Neuronal stem cell (in vitro differentiated cells): ENCODE data around the gene PNPLA1.

Source experiments
- DNase-seq: peaks from one replicate; pipeline ENCODE4 v3.0.0-alpha.2; 2013; ENCODE audit warnings: low spot score
- H2AFZ ChIP-seq: one replicate; pipeline ENCODE4 v1.6.1; 2013; ENCODE audit warnings: mild to moderate bottlenecking, low read length, inconsistent platforms
- H2AK5ac ChIP-seq: 2 replicates; pipeline ENCODE4 v1.6.1; 2013; ENCODE audit warnings: low read depth, mild to moderate bottlenecking, inconsistent platforms, low read length, moderate library complexity, mixed read lengths
- H2BK120ac ChIP-seq: 2 replicates; pipeline ENCODE4 v1.6.1; 2013; ENCODE audit warnings: low read depth, mild to moderate bottlenecking, inconsistent platforms, low read length, moderate library complexity, mixed read lengths
- H2BK12ac ChIP-seq: one replicate; pipeline ENCODE4 v1.6.1; 2013; ENCODE audit warnings: low read length, inconsistent platforms
- H2BK15ac ChIP-seq: 2 replicates; pipeline ENCODE4 v1.6.1; 2013; ENCODE audit warnings: mild to moderate bottlenecking, low read length, inconsistent platforms, mixed read lengths
- H2BK5ac ChIP-seq: one replicate; pipeline ENCODE4 v1.6.1; 2013; ENCODE audit warnings: inconsistent platforms, mild to moderate bottlenecking, low read length, moderate library complexity
- H3K14ac ChIP-seq: one replicate; pipeline ENCODE4 v1.6.1; 2013; ENCODE audit warnings: low read length, inconsistent platforms
- H3K18ac ChIP-seq: 2 replicates; pipeline ENCODE4 v1.6.1; 2013; ENCODE audit warnings: low read length, inconsistent platforms
- H3K23ac ChIP-seq: 2 replicates; pipeline ENCODE4 v1.6.1; 2013; ENCODE audit warnings: low read depth, mild to moderate bottlenecking, mixed read lengths, low read length, inconsistent platforms; ENCODE audit not compliant: poor library complexity
- H3K27ac ChIP-seq: replicated peaks from 3 replicates; pipeline ENCODE4 v1.5.1; 2013; ENCODE audit warnings: low read length, inconsistent platforms
- H3K27me3 ChIP-seq, 3 experiments: 2 replicates each; pipeline ENCODE4 v1.6.1; 2013; ENCODE audit warnings: low read length in 3 of 3, mild to moderate bottlenecking in 2 of 3, inconsistent platforms in 1 of 3, low read depth in 1 of 3, mixed read lengths in 1 of 3, moderate library complexity in 1 of 3; ENCODE audit not compliant: control insufficient read depth in 3 of 3, insufficient read depth in 3 of 3
- H3K36me3 ChIP-seq, 2 donors: replicated peaks in 1 of 2; 2 replicates each; pipeline ENCODE4 v1.6.1; 2013; ENCODE audit warnings: low read length in 2 of 2; ENCODE audit not compliant: control insufficient read depth in 2 of 2, insufficient read depth in 2 of 2
- H3K4ac ChIP-seq: 2 replicates; pipeline ENCODE4 v1.6.1; 2013; ENCODE audit warnings: inconsistent platforms, mild to moderate bottlenecking, low read length, moderate library complexity
- H3K4me1 ChIP-seq, 2 donors: 1 replicate in 1 of 2; 2 replicates in 1 of 2; pipeline ENCODE4 v1.6.1; 2013; ENCODE audit warnings: low read length in 2 of 2, low read depth in 1 of 2; ENCODE audit not compliant: control insufficient read depth in 2 of 2, insufficient read depth in 1 of 2
- H3K4me2 ChIP-seq: one replicate; pipeline ENCODE4 v1.6.1; 2013; ENCODE audit warnings: mild to moderate bottlenecking, low read length, inconsistent platforms; ENCODE audit not compliant: insufficient read depth, poor library complexity, severe bottlenecking
- H3K4me3 ChIP-seq, 2 donors: 2 replicates each; pipeline ENCODE4 v1.5.1; 2013; ENCODE audit warnings: low read length in 2 of 2, mild to moderate bottlenecking in 2 of 2, inconsistent platforms in 1 of 2, moderate library complexity in 1 of 2
- H3K79me1 ChIP-seq: one replicate; pipeline ENCODE4 v1.6.1; 2013; ENCODE audit warnings: low read depth, mild to moderate bottlenecking, inconsistent platforms, low read length, moderate library complexity
- H3K9ac ChIP-seq: one replicate; pipeline ENCODE4 v1.6.1; 2013; ENCODE audit warnings: mild to moderate bottlenecking, low read depth, low read length, inconsistent platforms; ENCODE audit not compliant: poor library complexity
- H3K9me3 ChIP-seq, 2 donors: replicated peaks in 1 of 2; 2 replicates each; pipeline versions ENCODE3 to v1.6.1; 2013; ENCODE audit warnings: low read length in 2 of 2, mild to moderate bottlenecking in 2 of 2, inconsistent platforms in 1 of 2, low read depth in 1 of 2, mixed read lengths in 1 of 2, moderate library complexity in 1 of 2; ENCODE audit not compliant: control insufficient read depth in 2 of 2, insufficient read depth in 1 of 2
- H4K8ac ChIP-seq: one replicate; pipeline ENCODE4 v1.6.1; 2013; ENCODE audit warnings: low read depth, mild to moderate bottlenecking, inconsistent platforms, low read length, moderate library complexity
- H4K91ac ChIP-seq: one replicate; pipeline ENCODE4 v1.6.1; 2013; ENCODE audit warnings: low read length, low read depth, mild to moderate bottlenecking, inconsistent platforms; ENCODE audit not compliant: poor library complexity
- WGBS, 2 donors: extraction: QIAGEN DNeasy Blood & Tissue Kit; methylation state at CpG; one replicate each; pipeline ENCODE4 v1.1.7; 2013; ENCODE audit warnings: missing lambda C conversion rate in 2 of 2, mixed read lengths in 1 of 2; ENCODE audit not compliant: insufficient read length in 2 of 2, insufficient replicate concordance in 1 of 2; ENCODE audit errors: extremely low coverage in 2 of 2; 5-methylcytosine and 5-hydroxymethylcytosine counted together

Gene PNPLA1

DNA sequence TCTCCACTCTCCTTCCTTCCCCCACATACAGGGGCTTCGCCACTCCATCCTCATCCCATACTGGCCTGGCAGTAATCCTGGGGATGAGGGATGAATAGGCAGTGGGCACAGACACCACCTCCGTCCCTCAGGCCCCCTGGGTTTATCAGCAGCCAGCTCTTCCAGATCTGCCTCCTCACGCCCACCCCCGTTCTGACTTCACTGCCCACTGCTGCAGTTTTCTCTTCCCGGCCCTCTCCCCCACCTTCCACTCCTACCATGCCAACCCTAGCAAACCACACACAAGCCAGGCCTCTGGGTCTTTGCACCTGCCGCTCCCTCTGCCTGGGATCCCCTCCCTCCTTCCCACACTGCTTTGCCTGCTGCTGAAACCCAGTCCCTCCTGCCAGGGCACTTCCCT is 22.3 kb downstream of the PNPLA1 start:
- no peak overlapping the region for H2AK5ac ChIP-seq
- H3K4me2 ChIP-seq = no peak overlapping the region
- no peak overlapping the region for H3K4me3 ChIP-seq
- no peak overlapping the region for H2BK120ac ChIP-seq
- H3K36me3 ChIP-seq = no peaks in the 10 kb centered on the region
- WGBS, 2 donors = no CpG with 5 or more reads among the region's 6 CpGs
- peaks cover 0 to 17% (median 0%) of the 10 kb centered on the region in 3 experiments for H3K27me3 ChIP-seq
- no peak for DNase-seq
- peaks cover 2% of the 10 kb centered on the region for H3K79me1 ChIP-seq
- H2BK12ac ChIP-seq = no peak overlapping the region
- H3K27ac ChIP-seq = no peak overlapping the region
- no peak overlapping the region for H3K14ac ChIP-seq
- peak overlapping the region; percentile 33 for H3K9ac ChIP-seq
- H4K8ac ChIP-seq = no peak overlapping the region
- H2BK5ac ChIP-seq = no peak overlapping the region
- H3K4me1 ChIP-seq = peaks cover 0 to 3% of the 10 kb centered on the region in 2 donors
- H3K9me3 ChIP-seq = no peaks in the 10 kb centered on the region
- H2AFZ ChIP-seq = no peak overlapping the region
- H3K23ac ChIP-seq = no peak overlapping the region
- no peak overlapping the region for H4K91ac ChIP-seq
- no peak overlapping the region for H3K4ac ChIP-seq
- H2BK15ac ChIP-seq = peak overlapping the region; percentile 34
- H3K18ac ChIP-seq = peak overlapping the region; percentile 75

GRCh38 chr6:36296240-36296639 is 26.4 kb downstream of the PNPLA1 start:
- Histone ChIP-seq H3K4me3 (no peak overlapping the region), H2BK120ac (no peak overlapping the region), H2BK5ac (no peak overlapping the region), H3K27ac (no peak overlapping the region), H3K9ac (no peak overlapping the region), H3K4ac (no peak overlapping the region), H3K36me3 (no peaks in the 10 kb centered on the region), H3K79me1 (peaks cover 2% of the 10 kb centered on the region), H4K8ac (no peak overlapping the region), H3K14ac (no peak overlapping the region), H2AFZ (no peak overlapping the region), H3K23ac (no peak overlapping the region), H2AK5ac (no peak overlapping the region), H4K91ac (no peak overlapping the region), H2BK12ac (no peak overlapping the region), H3K9me3 (no peaks in the 10 kb centered on the region), H3K4me1 (peaks cover 0 to 2% of the 10 kb centered on the region in 2 donors), H3K4me2 (no peak overlapping the region), H3K18ac (no peak overlapping the region), H3K27me3 (peaks cover 0 to 14% (median 0%) of the 10 kb centered on the region in 3 experiments), H2BK15ac (no peak overlapping the region)
- WGBS, 2 donors = no CpG with 5 or more reads among the region's 1 CpG
- DNase-seq = no peak

DNA sequence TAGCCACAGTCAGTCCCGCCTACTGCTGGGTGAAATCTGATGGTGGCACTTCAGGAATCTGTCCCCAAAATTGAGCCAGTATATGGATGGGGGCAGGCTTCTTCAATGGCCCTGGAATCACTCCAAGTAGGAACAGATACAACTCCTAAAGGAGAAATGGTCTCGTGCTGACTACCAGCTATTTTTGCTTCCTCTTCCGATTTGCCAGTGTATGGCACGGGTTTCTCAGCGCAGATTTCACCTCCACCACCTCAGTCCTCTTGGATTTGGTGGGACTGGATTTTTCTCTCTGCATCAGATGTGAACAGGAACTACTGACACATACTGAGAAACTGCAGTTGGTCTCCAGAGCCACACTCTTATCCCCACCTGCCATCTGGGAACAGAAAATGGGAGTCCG is 27.2 kb downstream of the PNPLA1 start:
- H3K18ac ChIP-seq = no peak overlapping the region
- H3K4ac ChIP-seq = no peak overlapping the region
- no peaks in the 10 kb centered on the region for H3K9me3 ChIP-seq
- no peak overlapping the region for H2AFZ ChIP-seq
- no peaks in the 10 kb centered on the region for H3K79me1 ChIP-seq
- H2BK5ac ChIP-seq = no peak overlapping the region
- no peak overlapping the region for H2AK5ac ChIP-seq
- peaks cover 0 to 13% (median 0%) of the 10 kb centered on the region in 3 experiments for H3K27me3 ChIP-seq
- H3K4me1 ChIP-seq = peaks cover 0 to 4% of the 10 kb centered on the region in 2 donors
- H2BK15ac ChIP-seq = no peak overlapping the region
- H3K36me3 ChIP-seq = no peaks in the 10 kb centered on the region
- no peak overlapping the region for H3K14ac ChIP-seq
- H3K4me2 ChIP-seq = no peak overlapping the region
- no peak overlapping the region for H3K23ac ChIP-seq
- no peak overlapping the region for H3K27ac ChIP-seq
- H2BK120ac ChIP-seq = no peak overlapping the region
- no peak overlapping the region for H2BK12ac ChIP-seq
- no CpG with 5 or more reads among the region's 6 CpGs for WGBS, 2 donors
- H3K9ac ChIP-seq = no peak overlapping the region
- no peak for DNase-seq
- no peak overlapping the region for H4K91ac ChIP-seq
- no peak overlapping the region for H4K8ac ChIP-seq
- H3K4me3 ChIP-seq = no peak overlapping the region

- no peak overlapping the region for H3K23ac ChIP-seq
- no peak overlapping the region for H3K4me3 ChIP-seq
- H4K91ac ChIP-seq = no peak overlapping the region
- no peak overlapping the region for H2AFZ ChIP-seq
- H3K36me3 ChIP-seq = no peaks in the 10 kb centered on the region
- no peak overlapping the region for H2BK12ac ChIP-seq
- H2BK15ac ChIP-seq = no peak overlapping the region
- no peak overlapping the region for H3K27ac ChIP-seq
- H3K9ac ChIP-seq = no peak overlapping the region
- peak overlapping the region; percentile 21 for H2BK5ac ChIP-seq
- no peak overlapping the region for H3K4ac ChIP-seq
- WGBS, 2 donors = no CpG with 5 or more reads among the region's 7 CpGs
- no peak overlapping the region for H4K8ac ChIP-seq
- H3K18ac ChIP-seq = peak overlapping the region; percentile 17
- H3K14ac ChIP-seq = no peak overlapping the region
- no peaks in the 10 kb centered on the region for H3K79me1 ChIP-seq
- H3K27me3 ChIP-seq = peaks cover 0 to 13% (median 0%) of the 10 kb centered on the region in 3 experiments
- H3K4me2 ChIP-seq = no peak overlapping the region
- H3K9me3 ChIP-seq = no peaks in the 10 kb centered on the region
- peaks cover 0 to 4% of the 10 kb centered on the region in 2 donors for H3K4me1 ChIP-seq
- no peak overlapping the region for H2BK120ac ChIP-seq
- no peak overlapping the region for H2AK5ac ChIP-seq
- DNase-seq = no peak
Measured at GRCh38 chr6:36297511-36297910, 27.7 kb downstream of the PNPLA1 start.
